Tibial nerve (tissue), 4 donors: Measurements from ENCODE around the gene SYNE3. TPM values are rescaled to one million over a fixed set of nuclear protein-coding genes. Genes with fewer than 3 reads are reported as not detected.

Experiments
- DNase-seq, 2 donors: peaks; one replicate each; pipeline ENCODE4 v3.0.0-alpha.2; 2019; ENCODE audit warnings: low spot score in 2 of 2
- H3K27ac ChIP-seq, 4 donors: fragments of 200-600 bp; sonication (generic) in 3 of 4; one replicate each; pipeline ENCODE4 v1.5.1; 2017 to 2019; ENCODE audit warnings: mild to moderate bottlenecking in 1 of 4
- H3K27me3 ChIP-seq, 2 donors: fragments of 200-600 bp; sonication (generic) in 1 of 2; one replicate each; pipeline versions ENCODE4 v1.5.1 to v1.6.0; 2017 to 2019
- H3K36me3 ChIP-seq, 3 donors: fragments of 200-600 bp; sonication (generic); one replicate each; pipeline ENCODE4 v1.5.1; 2018 to 2019
- H3K4me1 ChIP-seq, 4 donors: fragments of 200-600 bp; sonication (generic) in 3 of 4; one replicate each; pipeline ENCODE4 v1.5.1; 2017 to 2019
- H3K4me3 ChIP-seq, 4 donors: fragments of 200-600 bp; sonication (generic) in 3 of 4; one replicate each; pipeline ENCODE4 v1.5.1; 2017 to 2019; ENCODE audit warnings: mild to moderate bottlenecking in 1 of 4, moderate library complexity in 1 of 4
- H3K9me3 ChIP-seq, 4 donors: fragments of 200-600 bp; sonication (generic) in 3 of 4; one replicate each; pipeline ENCODE4 v1.5.1; 2017 to 2019
- CTCF ChIP-seq, 5 experiments: fragments of 200-600 bp in 3 of 5; fragments of 450-650 bp in 2 of 5; sonication (generic) in 3 of 5; IDR thresholded peaks; one replicate each; pipeline ENCODE4 v1.5.1; 2016 to 2019; ENCODE audit warnings: antibody characterized with exemption in 5 of 5, mild to moderate bottlenecking in 3 of 5, moderate library complexity in 2 of 5
- EP300 ChIP-seq, 2 donors: sonication (generic); formaldehyde crosslinking; IDR thresholded peaks; one replicate each; pipeline ENCODE4 v1.6.1; 2017; ENCODE audit warnings: antibody characterized with exemption in 2 of 2, mild to moderate bottlenecking in 1 of 2
- POLR2A ChIP-seq, 2 donors: fragments of 450-650 bp; IDR thresholded peaks; one replicate each; pipeline ENCODE4 v1.6.1; 2017; ENCODE audit warnings: antibody characterized with exemption in 2 of 2, mild to moderate bottlenecking in 2 of 2, moderate library complexity in 2 of 2
- WGBS, 2 donors: methylation state at CpG; one replicate each; pipeline ENCODE4 v1.1.5; 2018; 5-methylcytosine and 5-hydroxymethylcytosine counted together
- total RNA-seq, 4 donors: library from RNA; depleted of rRNA; stranded (reverse); fragments of >200 nt; gene quantifications; one replicate each; pipeline ENCODE4 v1.1.0, GENCODE V29; 2016

The SYNE3 gene
- total RNA-seq, 4 donors from 2014 or later, result 71.0 to 106 (median 87.5) TPM

DNA sequence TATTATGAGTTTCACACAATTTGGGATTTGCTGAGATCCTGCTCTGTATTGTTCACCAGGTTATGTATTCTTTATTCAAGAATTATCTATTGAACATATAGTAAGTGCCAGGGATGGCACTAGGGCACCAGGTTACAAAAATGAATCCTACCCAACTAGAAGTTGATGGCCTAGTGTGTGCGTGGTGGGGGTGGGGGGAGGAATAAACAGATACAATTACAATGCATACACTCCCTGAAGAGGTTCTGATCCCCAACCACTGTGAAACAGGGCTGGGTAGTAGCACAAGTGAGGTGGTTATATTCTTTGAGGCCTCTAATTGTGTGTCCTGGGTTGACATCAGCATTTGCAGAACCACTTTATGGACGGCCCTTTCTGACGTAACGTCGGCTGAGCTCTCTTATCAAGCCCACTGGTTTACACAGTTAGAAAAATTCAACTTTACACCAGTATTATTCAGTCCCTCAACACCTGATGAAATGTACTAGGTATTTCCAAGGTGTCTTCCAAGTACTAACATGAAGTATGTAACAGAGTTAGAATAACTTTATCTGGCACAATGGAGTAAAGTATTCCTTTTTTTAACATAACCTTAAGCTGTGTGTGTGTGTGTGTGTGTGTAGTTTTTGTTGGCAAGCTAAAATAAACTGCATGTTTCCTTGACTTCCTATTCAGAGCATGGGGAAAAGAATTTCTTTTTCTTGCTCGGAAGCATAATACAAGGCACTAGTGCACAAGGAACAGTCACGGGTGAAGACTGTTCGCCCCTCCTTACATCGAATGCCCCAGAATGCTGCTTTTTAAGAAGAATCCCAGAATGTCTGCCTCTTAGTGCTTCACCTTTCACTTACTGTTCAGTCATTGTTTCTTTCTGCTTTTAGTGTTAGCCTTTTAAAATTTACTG, 10.3 kb upstream of the SYNE3 start:
- peaks cover 0 to 11% (median 0%) of the 10 kb centered on the region in 3 donors for H3K36me3 ChIP-seq
- H3K27ac ChIP-seq, result peak overlapping the region; percentile 61 to 92 (median 80)
- no peak overlapping the region for H3K4me3 ChIP-seq
- H3K4me1 ChIP-seq, result peaks cover 0 to 82% (median 31%) of the 10 kb centered on the region in 4 donors
- no peaks in the 10 kb centered on the region for H3K27me3 ChIP-seq
- no peaks in the 10 kb centered on the region for H3K9me3 ChIP-seq
- no peak for TF ChIP-seq CTCF (IDR thresholded peaks at IDR 0.05)
- no peak for TF ChIP-seq POLR2A (IDR thresholded peaks at IDR 0.05)
- no peak for TF ChIP-seq EP300 (IDR thresholded peaks at IDR 0.05)
- 27% methylated on average over 9 of the region's 9 CpGs for WGBS, 2 donors
- DNase-seq, result no peak

DNA sequence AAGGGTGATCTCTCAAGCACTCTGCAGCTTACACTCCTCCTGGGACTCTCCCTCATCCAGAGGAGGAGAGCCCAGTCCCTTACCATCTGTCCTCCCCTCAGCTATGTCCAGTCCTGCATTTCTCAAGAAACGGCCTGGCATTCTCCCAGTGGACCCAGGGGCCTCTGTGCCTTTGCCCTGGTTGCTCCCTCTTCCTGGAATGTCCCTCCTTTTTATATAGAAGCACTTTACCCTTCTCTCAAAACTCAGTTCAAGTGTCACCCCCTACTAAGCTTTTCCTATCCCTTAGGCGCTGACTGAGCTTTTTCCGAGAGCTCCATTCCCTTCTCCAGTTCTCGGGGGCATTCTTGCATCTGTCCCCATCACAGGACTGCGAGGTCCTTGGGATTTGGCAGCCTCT, 9.5 kb upstream of the SYNE3 start:
- H3K36me3 ChIP-seq, result peaks cover 0 to 9% (median 0%) of the 10 kb centered on the region in 3 donors
- no peaks in the 10 kb centered on the region for H3K9me3 ChIP-seq
- H3K4me1 ChIP-seq, result peaks cover 0 to 82% (median 31%) of the 10 kb centered on the region in 4 donors
- H3K27me3 ChIP-seq, result no peaks in the 10 kb centered on the region
- H3K4me3 ChIP-seq, result no peak overlapping the region
- WGBS, 2 donors, result 67 to 68% methylated on average over 5 of the region's 5 CpGs
- no peak for TF ChIP-seq CTCF (IDR thresholded peaks at IDR 0.05)
- no peak for TF ChIP-seq POLR2A (IDR thresholded peaks at IDR 0.05)
- TF ChIP-seq EP300 (IDR thresholded peaks at IDR 0.05), result no peak
- no peak for DNase-seq
- H3K27ac ChIP-seq, result peak overlapping the region in 3 of 4 donors; percentile 19 to 92 (median 85)

DNA sequence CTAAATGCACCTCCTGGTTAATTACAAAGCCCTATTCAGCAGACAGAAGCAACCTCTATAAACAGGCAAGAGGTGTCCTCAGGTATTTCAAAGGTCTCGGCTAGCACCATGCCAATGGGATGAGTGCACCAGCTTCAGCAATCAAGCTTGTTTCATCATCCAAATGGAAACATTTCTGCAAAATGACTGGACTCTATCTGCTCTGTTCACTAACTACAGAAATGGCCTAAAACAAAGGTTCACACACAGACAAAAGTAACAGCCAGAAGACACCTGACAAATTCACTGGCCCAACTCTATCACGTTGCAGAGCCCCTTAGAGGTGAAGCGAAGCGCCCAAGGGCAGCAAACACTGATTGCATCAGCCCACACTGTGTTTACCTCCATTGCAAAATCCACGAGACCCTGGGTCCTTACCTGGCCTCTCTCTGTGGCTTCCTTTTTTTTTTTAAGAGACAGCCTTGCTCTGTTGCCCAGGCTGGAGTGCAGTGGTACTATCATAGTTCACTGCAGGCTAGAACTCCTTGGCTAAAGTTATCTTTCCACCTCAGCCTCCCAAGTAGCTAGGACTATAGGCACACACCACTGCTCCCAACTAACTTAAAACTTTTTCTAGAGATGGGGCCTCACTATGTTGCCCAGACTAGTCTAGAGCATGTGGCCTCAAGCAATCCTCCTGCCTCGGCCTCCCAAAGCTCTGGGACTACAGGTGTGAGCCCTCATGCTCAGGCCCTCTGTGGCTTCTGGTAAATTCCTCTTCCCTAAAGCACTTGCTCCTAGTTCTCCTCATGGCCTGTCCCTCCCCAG, 8.5 kb upstream of the SYNE3 start:
- TF ChIP-seq POLR2A (IDR thresholded peaks at IDR 0.05) (no peak), CTCF (IDR thresholded peaks at IDR 0.05) (no peak), EP300 (IDR thresholded peaks at IDR 0.05) (no peak)
- WGBS, 2 donors, result 85 to 88% methylated on average over 6 of the region's 6 CpGs
- no peaks in the 10 kb centered on the region for H3K27me3 ChIP-seq

DNA sequence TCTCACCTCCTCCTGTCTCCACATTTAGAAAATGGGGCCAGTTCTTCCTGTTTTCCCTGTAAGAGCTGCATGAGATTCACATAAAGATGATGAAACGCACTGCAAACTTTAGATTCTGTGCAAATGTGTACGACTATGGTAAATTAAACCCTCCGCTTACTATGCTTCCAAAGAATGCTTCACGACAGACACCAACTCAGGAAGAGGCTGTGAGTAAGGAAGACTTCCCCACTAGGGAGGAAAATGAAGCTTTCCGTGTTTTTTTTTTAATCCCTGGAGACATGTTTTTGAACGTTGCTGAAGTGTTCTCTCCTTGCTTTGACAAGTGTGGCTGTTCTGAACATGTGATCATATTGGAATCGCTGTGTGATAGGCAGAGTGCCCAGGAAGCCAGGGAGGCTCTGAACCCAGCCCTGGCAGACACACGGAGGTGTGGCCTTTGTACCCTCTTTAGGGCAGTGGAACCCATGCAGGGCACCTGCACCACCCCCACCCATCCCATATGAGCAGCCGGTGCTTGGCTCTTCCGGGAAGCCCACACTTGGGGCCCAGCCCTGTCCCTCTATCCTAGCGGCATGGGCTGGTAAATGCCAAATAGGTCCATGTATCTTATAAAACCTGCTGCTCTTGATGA, 7.5 kb upstream of the SYNE3 start:
- TF ChIP-seq POLR2A (IDR thresholded peaks at IDR 0.05) (no peak), CTCF (IDR thresholded peaks at IDR 0.05) (no peak), EP300 (IDR thresholded peaks at IDR 0.05) (no peak)
- Histone ChIP-seq H3K9me3 (no peaks in the 10 kb centered on the region), H3K4me3 (no peak overlapping the region), H3K27ac (peak overlapping the region in 3 of 4 donors; percentile 26 to 57 (median 34)), H3K4me1 (peaks cover 0 to 90% (median 46%) of the 10 kb centered on the region in 4 donors), H3K36me3 (no peaks in the 10 kb centered on the region), H3K27me3 (no peaks in the 10 kb centered on the region)
- WGBS, 2 donors, result 42 to 55% methylated on average over 9 to 11 of the region's 11 CpGs
- no peak for DNase-seq

More for the DNA sequence above, 8.5 kb upstream of the SYNE3 start:
- no peak for DNase-seq
- peaks cover 0 to 81% (median 36%) of the 10 kb centered on the region in 4 donors for H3K4me1 ChIP-seq
- peak overlapping the region in 2 of 4 donors; percentile 85 to 92 for H3K27ac ChIP-seq
- no peaks in the 10 kb centered on the region for H3K9me3 ChIP-seq
- peaks cover 0 to 5% (median 0%) of the 10 kb centered on the region in 3 donors for H3K36me3 ChIP-seq
- H3K4me3 ChIP-seq, result no peak overlapping the region
